Measurements from ENCODE around the gene MEF2D.

MEF2D gene

DNA sequence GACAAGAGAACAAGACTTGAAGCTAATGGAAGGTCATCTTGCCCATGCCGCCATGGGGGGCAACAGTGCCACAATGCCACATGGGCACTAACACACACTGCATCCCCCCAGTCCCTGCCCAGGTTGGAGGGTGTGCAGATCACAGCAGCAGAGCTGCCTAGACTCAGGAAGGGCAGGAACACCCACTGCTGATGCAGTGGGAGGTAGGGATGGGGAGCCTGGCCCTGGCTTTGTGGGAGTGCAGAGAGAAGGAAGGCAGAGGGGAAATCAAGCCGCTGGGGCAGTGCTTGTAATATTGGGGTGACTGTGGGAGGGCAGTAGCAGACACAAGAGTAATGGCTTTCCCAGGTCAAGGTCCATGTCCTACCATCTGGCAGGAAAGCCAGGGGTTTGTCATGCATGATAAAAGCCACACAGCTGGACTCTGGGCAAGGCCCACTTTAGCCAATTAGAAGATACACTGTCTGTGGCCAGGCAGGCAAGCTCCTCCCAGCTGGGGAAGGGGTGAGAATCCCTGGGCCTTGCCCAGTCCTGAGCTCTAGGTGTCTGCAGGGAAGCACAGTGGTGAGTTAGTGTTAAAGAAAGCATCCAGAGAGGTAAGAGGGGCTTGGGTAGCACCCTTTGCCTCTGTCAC, 25.4 kb upstream of the MEF2D start:
- Histone ChIP-seq H3K27ac (peak overlapping the region in 1 of 21 experiments; percentile 37), H3K4me3 (no peak overlapping the region)

GRCh38 chr1:156525071-156525501, 24.5 kb upstream of the MEF2D start:
- no peak overlapping the region for H3K4me3 ChIP-seq
- H3K27ac ChIP-seq, result peak overlapping the region in 14 of 21 experiments; percentile 20 to 84 (median 44)

GRCh38 chr1:156524481-156524869, 23.9 kb upstream of the MEF2D start:
- Histone ChIP-seq H3K27ac (peak overlapping the region in 12 of 21 experiments; percentile 20 to 84 (median 49)), H3K4me3 (no peak overlapping the region)

DNA sequence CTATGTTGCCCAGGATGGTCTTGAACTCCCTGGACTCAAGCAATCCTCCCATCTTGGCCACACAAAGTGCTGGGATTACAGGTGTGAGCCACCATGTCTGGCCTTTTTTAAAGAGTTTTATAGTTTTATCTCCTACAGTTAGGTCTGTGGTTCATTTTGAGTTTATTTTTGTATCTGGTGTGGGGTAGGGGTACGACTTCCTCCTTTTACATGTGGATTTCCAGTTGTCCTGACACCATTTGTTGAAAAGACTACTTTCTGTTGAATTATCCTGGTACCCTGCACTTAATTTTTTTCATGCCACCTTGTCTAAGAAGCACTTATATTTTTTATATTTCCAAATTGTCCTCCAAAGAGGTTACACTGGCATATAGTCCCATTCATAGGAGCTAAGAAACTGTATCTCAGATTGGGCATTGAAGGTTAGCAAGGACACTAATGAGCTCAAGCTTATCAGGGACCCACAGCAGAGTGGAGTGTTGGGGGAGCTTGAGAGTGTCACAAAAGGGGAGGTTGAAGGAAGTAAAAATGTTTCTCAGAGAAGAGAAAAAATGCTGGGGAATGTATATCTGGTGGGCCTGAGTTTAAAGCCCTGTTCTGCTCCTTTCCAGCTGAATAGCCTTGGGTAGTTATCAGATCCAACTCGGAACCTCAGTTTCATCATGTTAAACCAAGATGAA, 23.4 kb upstream of the MEF2D start:
- no peak overlapping the region for H3K4me3 ChIP-seq
- H3K27ac ChIP-seq, result peak overlapping the region in 8 of 21 experiments; percentile 12 to 84 (median 44)

GRCh38 chr1:156522443-156522970, 21.9 kb upstream of the MEF2D start:
- Histone ChIP-seq H3K4me3 (no peak overlapping the region), H3K27ac (no peak overlapping the region)

DNA sequence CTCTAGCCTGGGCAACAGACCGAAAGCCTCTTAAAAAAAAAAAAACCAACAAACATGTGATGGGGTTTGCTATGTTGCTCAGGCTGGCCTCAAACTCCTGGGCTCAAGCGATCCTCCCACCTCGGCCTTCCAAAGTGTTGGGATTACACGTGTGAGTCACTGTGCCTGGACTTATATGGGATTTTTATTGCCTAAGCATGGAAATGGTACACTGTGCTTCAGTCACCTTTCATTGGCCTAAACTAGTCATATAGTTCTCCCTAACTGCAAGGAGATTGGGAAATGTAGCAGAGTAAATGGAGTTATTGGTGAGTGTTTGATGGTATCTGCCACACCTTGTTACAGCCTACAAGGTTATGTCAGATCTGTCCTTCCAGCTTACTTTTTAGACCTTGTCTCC, 17.2 kb upstream of the MEF2D start:
- Histone ChIP-seq H3K4me3 (no peak overlapping the region), H3K27ac (no peak overlapping the region)

DNA sequence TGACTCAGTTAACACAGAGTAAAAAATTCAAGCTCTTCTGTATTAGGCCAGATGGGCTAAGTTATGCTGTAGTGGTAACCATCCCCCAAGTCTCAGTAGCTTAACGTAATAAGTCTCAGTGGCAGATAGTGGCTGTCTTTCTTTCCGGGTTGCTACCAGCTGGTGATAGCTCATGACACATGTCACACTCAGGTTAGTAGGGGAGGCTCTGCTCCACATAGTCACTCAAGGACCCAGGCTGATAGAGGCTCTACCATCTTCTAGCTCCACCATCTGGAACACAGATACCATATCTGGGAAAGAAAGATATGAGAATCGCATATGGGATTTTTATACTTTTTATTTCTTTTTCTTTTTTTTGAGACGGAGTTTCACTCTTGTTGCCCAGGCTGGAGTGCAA, 16.2 kb upstream of the MEF2D start:
- Histone ChIP-seq H3K27ac (no peak overlapping the region), H3K4me3 (no peak overlapping the region)

- H3K4me3 ChIP-seq, result no peak overlapping the region
- H3K27ac ChIP-seq, result no peak overlapping the region
Measured at GRCh38 chr1:156515956-156516355, 15.4 kb upstream of the MEF2D start.

- Histone ChIP-seq H3K4me3 (no peak overlapping the region), H3K27ac (no peak overlapping the region)
Measured at GRCh38 chr1:156513185-156513584, 12.6 kb upstream of the MEF2D start.

GRCh38 chr1:156511644-156512043, 11.1 kb upstream of the MEF2D start:
- H3K27ac ChIP-seq, result no peak overlapping the region

DNA sequence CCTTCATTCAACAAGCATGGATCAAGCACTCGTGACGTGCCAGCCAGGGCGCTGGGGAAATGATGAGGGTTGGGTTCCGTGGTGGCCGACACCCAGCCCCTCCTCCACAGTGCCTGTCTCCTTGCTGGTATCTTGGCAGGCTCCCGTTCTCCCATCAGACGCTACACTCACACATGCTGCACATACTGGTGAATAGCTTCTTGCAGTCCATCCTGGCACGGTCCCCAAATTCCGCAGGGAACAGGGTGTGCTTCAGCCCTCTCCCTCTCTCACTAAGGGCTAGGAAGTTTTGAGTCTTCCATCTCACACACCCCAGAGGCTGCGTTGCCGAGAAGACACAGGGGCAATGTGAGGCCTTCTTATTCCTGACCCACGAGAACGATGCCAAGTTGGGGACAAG, 10.1 kb upstream of the MEF2D start:
- Histone ChIP-seq H3K27ac (peak overlapping the region in 6 of 21 experiments; percentile 12 to 81 (median 54)), H3K4me3 (no peak overlapping the region)

More at GRCh38 chr1:156511644-156512043, 11.1 kb upstream of the MEF2D start:
- H3K4me3 ChIP-seq, result no peak overlapping the region

DNA sequence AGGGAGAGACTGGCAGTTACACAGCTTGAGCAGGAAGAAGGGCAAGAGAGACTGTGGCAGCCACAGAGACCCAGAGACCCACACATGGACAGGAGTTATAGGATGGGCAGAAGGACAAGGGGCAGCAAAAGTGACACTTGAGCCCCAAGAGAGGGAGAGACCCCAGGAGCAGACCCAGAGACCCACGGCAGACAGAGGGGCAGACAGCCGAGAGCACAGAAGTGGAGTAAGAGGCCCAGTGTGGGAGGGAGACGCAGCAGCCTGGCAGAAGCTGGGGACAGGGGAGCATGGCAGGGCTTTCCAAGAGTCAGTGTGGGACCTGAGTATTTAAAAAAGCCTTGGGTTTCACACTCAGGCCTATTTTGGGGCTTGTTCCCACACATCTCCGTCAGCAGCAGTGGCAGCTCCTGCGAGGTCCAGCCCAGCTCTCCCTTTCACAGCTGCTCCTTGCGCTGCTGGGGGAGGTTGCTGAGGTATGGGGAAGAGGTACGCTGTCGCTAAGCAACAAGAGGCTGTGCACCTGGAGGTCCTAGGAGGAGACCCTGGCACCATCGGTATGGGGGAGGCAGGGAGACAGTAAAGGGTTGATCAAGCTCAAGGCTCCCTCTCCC, 9.0 kb upstream of the MEF2D start:
- H3K27ac ChIP-seq, result peak overlapping the region in 12 of 21 experiments; percentile 45 to 81 (median 68)
- H3K4me3 ChIP-seq, result no peak overlapping the region

GRCh38 chr1:156508955-156509234, 8.3 kb upstream of the MEF2D start:
- Histone ChIP-seq H3K27ac (peak overlapping the region in 15 of 21 experiments; percentile 19 to 81 (median 67)), H3K4me3 (no peak overlapping the region)

GRCh38 chr1:156508205-156508954, 7.8 kb upstream of the MEF2D start:
- Histone ChIP-seq H3K27ac (peak overlapping the region in 18 of 21 experiments; percentile 13 to 81 (median 58)), H3K4me3 (no peak overlapping the region)

DNA sequence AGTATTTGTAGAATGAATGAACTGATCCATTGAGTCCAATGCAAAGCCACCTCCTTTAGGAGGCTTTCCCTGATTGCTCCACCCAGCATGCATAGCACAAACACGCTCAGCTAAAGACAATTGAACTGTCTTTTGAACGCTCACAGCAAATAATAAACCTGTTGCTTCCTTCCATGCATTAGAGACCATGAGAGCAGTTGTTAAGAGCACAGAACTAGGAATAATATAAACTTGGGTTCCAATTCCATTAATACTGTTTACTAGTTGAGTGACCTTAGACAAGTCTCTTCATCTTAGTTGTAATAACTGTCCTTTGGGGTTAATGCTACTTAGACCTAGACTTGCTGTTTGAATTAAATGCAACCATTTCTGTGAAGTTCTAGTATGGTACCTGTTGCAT, 5.9 kb upstream of the MEF2D start:
- Histone ChIP-seq H3K4me3 (no peak overlapping the region), H3K27ac (peak overlapping the region in 7 of 21 experiments; percentile 13 to 100 (median 98))

- Histone ChIP-seq H3K4me3 (peak overlapping the region in 6 of 7 experiments; percentile 0 to 23 (median 13)), H3K27ac (peak overlapping the region in 20 of 21 experiments; percentile 98 to 100 (median 100))
Measured at GRCh38 chr1:156505679-156506298, 5.2 kb upstream of the MEF2D start.

DNA sequence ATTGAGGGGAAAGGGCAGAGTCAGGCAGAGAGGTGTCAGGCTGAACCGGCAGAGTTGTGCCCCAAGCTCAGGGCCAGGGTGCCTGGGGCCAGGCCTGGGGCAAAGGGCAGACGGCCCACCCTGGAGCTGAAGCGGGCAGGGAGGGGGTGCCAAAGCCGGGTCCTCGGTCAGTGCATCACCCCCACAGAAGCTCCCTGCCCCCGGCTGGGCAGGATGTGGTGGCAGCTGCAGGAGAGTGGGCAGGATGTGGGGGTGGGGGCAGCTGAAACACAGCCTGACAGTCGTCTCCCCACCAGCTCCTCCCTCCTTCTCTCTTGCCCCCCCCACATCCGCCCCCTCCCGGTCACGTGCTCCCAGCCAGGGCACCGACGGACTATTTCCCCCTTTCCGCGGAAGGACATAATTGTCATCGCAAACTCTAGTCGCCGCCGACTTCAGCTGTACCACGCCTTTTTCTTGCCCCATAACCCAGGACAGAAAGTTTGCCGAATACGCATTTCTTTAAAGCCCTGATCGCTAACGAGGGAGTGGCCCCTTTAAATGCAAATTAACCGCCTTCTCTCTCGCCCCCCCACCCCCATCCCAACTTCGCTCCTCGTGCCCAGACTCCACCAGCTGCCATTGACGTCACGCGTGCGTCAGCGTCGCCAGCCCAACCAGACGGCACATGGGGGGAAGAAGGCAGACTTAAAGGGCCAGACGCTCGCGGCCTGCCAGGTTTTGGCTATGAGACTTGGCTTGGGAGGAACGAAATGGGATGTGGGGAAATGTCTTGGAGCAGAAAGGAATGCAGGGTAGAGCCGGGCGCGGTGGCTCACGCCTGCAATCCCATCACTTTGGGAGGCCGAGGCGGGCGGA, 4.5 kb upstream of the MEF2D start:
- H3K27ac ChIP-seq, result peak overlapping the region; percentile 46 to 100 (median 99)
- peak overlapping the region; percentile 0 to 23 (median 12) for H3K4me3 ChIP-seq

- Histone ChIP-seq H3K4me3 (peak overlapping the region; percentile 0 to 23 (median 12)), H3K27ac (peak overlapping the region; percentile 46 to 100 (median 99))
Measured at GRCh38 chr1:156504438-156504813, 3.9 kb upstream of the MEF2D start.

Measured in skin epidermis (tissue), 12 donors.